H9 (cell line): ENCODE measurements around the gene SIGLEC8. TPM values are rescaled to one million over a fixed set of nuclear protein-coding genes. Genes with fewer than 3 reads are reported as not detected.

Source experiments
- DNase-seq: peaks from one replicate; pipeline ENCODE4 v3.0.0-alpha.2; 2017
- H2AFZ ChIP-seq: one replicate; pipeline ENCODE4 v1.6.1; 2013; ENCODE audit warnings: mild to moderate bottlenecking, low read length, control low read depth, moderate library complexity
- H2AK5ac ChIP-seq: 2 replicates; pipeline ENCODE4 v1.6.1; 2013; ENCODE audit warnings: low read length, control low read depth, mixed read lengths; ENCODE audit not compliant: insufficient read length
- H2BK120ac ChIP-seq: one replicate; pipeline ENCODE4 v1.6.1; 2013; ENCODE audit warnings: low read depth, mild to moderate bottlenecking, low read length, control low read depth, inconsistent platforms; ENCODE audit not compliant: poor library complexity, severe bottlenecking
- H2BK12ac ChIP-seq: 2 replicates; pipeline ENCODE4 v1.6.1; 2013; ENCODE audit warnings: low read length, control low read depth, mixed read lengths, low read depth; ENCODE audit not compliant: insufficient read length
- H2BK15ac ChIP-seq: 2 replicates; pipeline ENCODE4 v1.6.1; 2013; ENCODE audit warnings: low read depth, low read length, control low read depth
- H2BK20ac ChIP-seq: one replicate; pipeline ENCODE4 v1.6.1; 2013; ENCODE audit warnings: low read depth, mild to moderate bottlenecking, low read length, control low read depth, inconsistent platforms; ENCODE audit not compliant: poor library complexity, severe bottlenecking
- H2BK5ac ChIP-seq: 2 replicates; pipeline ENCODE4 v1.6.1; 2013; ENCODE audit warnings: low read length, control low read depth, mixed read lengths; ENCODE audit not compliant: insufficient read length
- H3K14ac ChIP-seq: 2 replicates; pipeline ENCODE4 v1.6.1; 2013; ENCODE audit warnings: low read length, control low read depth; ENCODE audit not compliant: insufficient read depth
- H3K18ac ChIP-seq: 2 replicates; pipeline ENCODE4 v1.6.1; 2013; ENCODE audit warnings: low read depth, mild to moderate bottlenecking, mixed read lengths, low read length, control low read depth; ENCODE audit not compliant: insufficient read length
- H3K23ac ChIP-seq: 2 replicates; pipeline ENCODE4 v1.6.1; 2013; ENCODE audit warnings: low read length, control low read depth, mixed read lengths, low read depth; ENCODE audit not compliant: insufficient read length
- H3K23me2 ChIP-seq: 2 replicates; pipeline ENCODE4 v1.6.1; 2013; ENCODE audit warnings: low read depth, mild to moderate bottlenecking, mixed read lengths, low read length, control low read depth; ENCODE audit not compliant: insufficient read length, poor library complexity, severe bottlenecking
- H3K27ac ChIP-seq: 2 replicates; pipeline ENCODE4 v1.5.1; 2013; ENCODE audit warnings: low read length, control low read depth, mixed read lengths, low read depth; ENCODE audit not compliant: insufficient read length
- H3K27me3 ChIP-seq: 2 replicates; pipeline ENCODE4 v1.6.1; 2013; ENCODE audit warnings: low read length, control low read depth, inconsistent platforms; ENCODE audit not compliant: insufficient read depth
- H3K4ac ChIP-seq: 2 replicates; pipeline ENCODE4 v1.6.1; 2013; ENCODE audit warnings: low read depth, mild to moderate bottlenecking, control low read depth, inconsistent platforms, low read length, moderate library complexity
- H3K4me1 ChIP-seq: 2 replicates; pipeline ENCODE4 v1.6.1; 2013; ENCODE audit warnings: low read length, control low read depth, inconsistent platforms; ENCODE audit not compliant: insufficient read depth
- H3K4me2 ChIP-seq: 2 replicates; pipeline ENCODE4 v1.6.1; 2013; ENCODE audit warnings: low read length, control low read depth, mixed read lengths; ENCODE audit not compliant: insufficient read length, insufficient read depth
- H3K56ac ChIP-seq: 2 replicates; pipeline ENCODE4 v1.6.1; 2013; ENCODE audit warnings: low read depth, mild to moderate bottlenecking, mixed read lengths, low read length, control low read depth; ENCODE audit not compliant: insufficient read length
- H3K79me1 ChIP-seq: 2 replicates; pipeline ENCODE4 v1.6.1; 2013; ENCODE audit warnings: low read depth, mild to moderate bottlenecking, moderate library complexity, low read length, control low read depth, inconsistent platforms; ENCODE audit not compliant: insufficient read depth, poor library complexity, severe bottlenecking
- H3K79me2 ChIP-seq: 2 replicates; pipeline ENCODE4 v1.6.1; 2013; ENCODE audit warnings: low read length, control low read depth, inconsistent platforms; ENCODE audit not compliant: insufficient read depth
- H3K9ac ChIP-seq: 2 replicates; pipeline ENCODE4 v1.6.1; 2013; ENCODE audit warnings: low read length, control low read depth, mixed read lengths; ENCODE audit not compliant: insufficient read length; ENCODE audit errors: extremely low read depth
- H3K9me3 ChIP-seq: one replicate; pipeline ENCODE4 v1.6.1; 2013; ENCODE audit warnings: low read depth, low read length, inconsistent platforms; ENCODE audit not compliant: control insufficient read depth
- H3T11ph ChIP-seq: one replicate; pipeline ENCODE4 v1.6.1; 2013; ENCODE audit warnings: mild to moderate bottlenecking, low read length, control low read depth, inconsistent platforms
- H4K20me1 ChIP-seq: one replicate; pipeline ENCODE4 v1.6.1; 2013; ENCODE audit not compliant: control insufficient read depth, insufficient read length, insufficient read depth
- H4K5ac ChIP-seq: 2 replicates; pipeline ENCODE4 v1.6.1; 2013; ENCODE audit warnings: low read depth, mild to moderate bottlenecking, mixed read lengths, low read length, control low read depth; ENCODE audit not compliant: insufficient read length
- H4K8ac ChIP-seq: replicated peaks from 2 replicates; pipeline ENCODE4 v1.6.1; 2013; ENCODE audit warnings: low read length, control low read depth, mixed read lengths, low read depth; ENCODE audit not compliant: insufficient read length
- H4K91ac ChIP-seq: 2 replicates; pipeline ENCODE4 v1.6.1; 2013; ENCODE audit warnings: low read depth, mild to moderate bottlenecking, moderate library complexity, mixed read lengths, low read length, control low read depth; ENCODE audit not compliant: insufficient read length
- H3K27ac Mint-ChIP-seq, 3 experiments: 2 replicates in 2 of 3; 3 replicates in 1 of 3; pipeline ENCODE4 v1.8.0; 2020 to 2021; ENCODE audit warnings: mixed read lengths in 3 of 3, mild to moderate bottlenecking in 1 of 3, moderate library complexity in 1 of 3
- H3K27me3 Mint-ChIP-seq: 2 replicates; pipeline ENCODE4 v1.8.0; 2021; ENCODE audit warnings: low read depth, mild to moderate bottlenecking, moderate library complexity, mixed read lengths
- H3K36me3 Mint-ChIP-seq, 3 experiments: 2 replicates in 2 of 3; 3 replicates in 1 of 3; pipeline ENCODE4 v1.8.0; 2020 to 2021; ENCODE audit warnings: low read depth in 3 of 3, mixed read lengths in 3 of 3; ENCODE audit not compliant: insufficient read depth in 1 of 3
- H3K4me1 Mint-ChIP-seq, 2 experiments: 2 replicates each; pipeline ENCODE4 v1.8.0; 2020; ENCODE audit warnings: mixed read lengths in 2 of 2
- H3K4me3 Mint-ChIP-seq, 2 experiments: 2 replicates in 1 of 2; 3 replicates in 1 of 2; pipeline ENCODE4 v1.8.0; 2020 to 2021; ENCODE audit warnings: mild to moderate bottlenecking in 2 of 2, mixed read lengths in 2 of 2, moderate library complexity in 1 of 2
- H3K9me3 Mint-ChIP-seq, 2 experiments: 2 replicates in 1 of 2; 3 replicates in 1 of 2; pipeline ENCODE4 v1.8.0; 2020; ENCODE audit warnings: mild to moderate bottlenecking in 2 of 2, mixed read lengths in 2 of 2, moderate library complexity in 1 of 2
- CTCF ChIP-seq: fragments of 200-600 bp; sonication (generic); conservative IDR thresholded peaks from 3 replicates; pipeline ENCODE4 v1.8.0; 2021; ENCODE audit warnings: antibody characterized with exemption, mild to moderate bottlenecking
- WGBS: extraction: QIAGEN DNeasy Blood & Tissue Kit; methylation state at CpG from one replicate; pipeline ENCODE4 v1.1.7; 2013; ENCODE audit warnings: missing lambda C conversion rate, low lambda C conversion rate, mixed read lengths; ENCODE audit not compliant: insufficient read length; ENCODE audit errors: extremely low coverage; 5-methylcytosine and 5-hydroxymethylcytosine counted together
- total RNA-seq: library from RNA; stranded (reverse); gene quantifications from 2 replicates; pipeline ENCODE4 v1.2.1, GENCODE V29; 2021

The SIGLEC8 gene
- total RNA-seq, 1 experiment from 2014 or later: not detected

GRCh38 chr19:51476164-51476563, 17.9 kb upstream of the SIGLEC8 start:
- H3K14ac ChIP-seq: no peak overlapping the region
- H3K9ac ChIP-seq: no peak overlapping the region
- no peak overlapping the region for H2BK20ac ChIP-seq
- H4K20me1 ChIP-seq: no peaks in the 10 kb centered on the region
- no peaks in the 10 kb centered on the region for H3K79me1 ChIP-seq
- no peak overlapping the region for H2BK5ac ChIP-seq
- H3K9me3 ChIP-seq: no peaks in the 10 kb centered on the region
- H3K79me2 ChIP-seq: no peaks in the 10 kb centered on the region
- H4K91ac ChIP-seq: no peak overlapping the region
- no peak overlapping the region for H2BK120ac ChIP-seq
- no peak overlapping the region for H3K27ac Mint-ChIP-seq
- H4K8ac ChIP-seq: no peak overlapping the region
- H2AFZ ChIP-seq: no peak overlapping the region
- no peak overlapping the region for H3K18ac ChIP-seq
- no peak overlapping the region for H4K5ac ChIP-seq
- no CpG with 5 or more reads among the region's 3 CpGs for WGBS
- no peak overlapping the region for H3K4me3 Mint-ChIP-seq
- no peak overlapping the region for H2BK12ac ChIP-seq
- H3K56ac ChIP-seq: no peak overlapping the region
- H3K4me1 Mint-ChIP-seq: no peaks in the 10 kb centered on the region
- H3K27me3 Mint-ChIP-seq: peaks cover 37% of the 10 kb centered on the region
- H3K27me3 ChIP-seq: no peaks in the 10 kb centered on the region
- no peaks in the 10 kb centered on the region for H3K4me1 ChIP-seq
- H3T11ph ChIP-seq: no peak overlapping the region
- no peak for TF ChIP-seq CTCF
- H2BK15ac ChIP-seq: no peak overlapping the region
- peaks cover 0 to 4% (median 0%) of the 10 kb centered on the region in 3 experiments; a peak in 2 of 7 replicates for H3K36me3 Mint-ChIP-seq
- H3K9me3 Mint-ChIP-seq: peaks cover 12 to 87% of the 10 kb centered on the region in 2 experiments
- H3K4me2 ChIP-seq: no peak overlapping the region
- H2AK5ac ChIP-seq: no peak overlapping the region
- H3K23me2 ChIP-seq: no peaks in the 10 kb centered on the region
- H3K27ac ChIP-seq: no peak overlapping the region
- no peak overlapping the region for H3K4ac ChIP-seq
- DNase-seq: no peak
- no peak overlapping the region for H3K23ac ChIP-seq
